SK-N-SH treated with all-trans-retinoic acid at 6 μM for 48 hours (cell line): ENCODE measurements around the gene SKA1.

Source experiments
- ARNTL ChIP-seq: fragments of 450-650 bp; formaldehyde crosslinking; IDR thresholded peaks from 2 replicates; pipeline ENCODE4 v1.5.0; 2020; ENCODE audit warnings: low read depth, mild to moderate bottlenecking, moderate library complexity, borderline replicate concordance
- BACH2 ChIP-seq: fragments of 250-450 bp; sonication (Bioruptor Pico); IDR thresholded peaks from 2 replicates; pipeline ENCODE4 v1.9.0; 2021; ENCODE audit warnings: mild to moderate bottlenecking, borderline replicate concordance
- CSDC2 ChIP-seq: fragments of 250-450 bp; sonication (Bioruptor Pico); IDR thresholded peaks from 2 replicates; pipeline ENCODE4 v1.5.0; 2020; ENCODE audit warnings: mild to moderate bottlenecking, moderate library complexity
- GLIS3 ChIP-seq: fragments of 250-450 bp; sonication (Bioruptor Pico); IDR thresholded peaks from 2 replicates; pipeline ENCODE4 v1.5.0; 2020; ENCODE audit warnings: mild to moderate bottlenecking, moderate library complexity
- ISL1 ChIP-seq: fragments of 250-450 bp; sonication (Bioruptor Pico); IDR thresholded peaks from 2 replicates; pipeline ENCODE4 v2.1.2; 2022; ENCODE audit warnings: mild to moderate bottlenecking, moderate library complexity
- OSR1 ChIP-seq: fragments of 250-450 bp; sonication (Bioruptor Pico); IDR thresholded peaks from 2 replicates; pipeline ENCODE4 v1.8.0; 2022; ENCODE audit warnings: moderate library complexity, mild to moderate bottlenecking, inconsistent platforms
- ZFP3 ChIP-seq: fragments of 250-450 bp; sonication (Bioruptor Pico); IDR thresholded peaks from 2 replicates; pipeline ENCODE4 v1.5.0; 2020; ENCODE audit warnings: mild to moderate bottlenecking, moderate library complexity
- ZFP30 ChIP-seq: fragments of 450-650 bp; formaldehyde crosslinking; IDR thresholded peaks from 2 replicates; pipeline ENCODE4 v1.5.0; 2022; ENCODE audit warnings: mild to moderate bottlenecking, moderate library complexity
- ZNF70 ChIP-seq: fragments of 450-650 bp; formaldehyde crosslinking; IDR thresholded peaks from 2 replicates; pipeline ENCODE4 v1.5.0; 2020; ENCODE audit warnings: mild to moderate bottlenecking, moderate library complexity
- ZNF8 ChIP-seq: fragments of 450-650 bp; formaldehyde crosslinking; IDR thresholded peaks from 2 replicates; pipeline ENCODE4 v1.5.0; 2020; ENCODE audit warnings: mild to moderate bottlenecking, moderate library complexity
- TF ChIP-seq, protein P1 (sequence below): fragments of 250-450 bp; sonication (Bioruptor Pico); IDR thresholded peaks from 2 replicates; pipeline ENCODE4 v1.5.0; 2020; ENCODE audit warnings: mild to moderate bottlenecking, moderate library complexity
- TF ChIP-seq, protein P2 (sequence below): fragments of 250-450 bp; sonication (Bioruptor Pico); IDR thresholded peaks from 2 replicates; pipeline ENCODE4 v1.8.0; 2020; ENCODE audit warnings: mild to moderate bottlenecking, moderate library complexity, borderline replicate concordance
- TF ChIP-seq, protein P3 (sequence below): fragments of 250-450 bp; sonication (Bioruptor Pico); IDR thresholded peaks from 2 replicates; pipeline ENCODE4 v1.5.1; 2021; ENCODE audit warnings: mild to moderate bottlenecking, moderate library complexity

DNA sequence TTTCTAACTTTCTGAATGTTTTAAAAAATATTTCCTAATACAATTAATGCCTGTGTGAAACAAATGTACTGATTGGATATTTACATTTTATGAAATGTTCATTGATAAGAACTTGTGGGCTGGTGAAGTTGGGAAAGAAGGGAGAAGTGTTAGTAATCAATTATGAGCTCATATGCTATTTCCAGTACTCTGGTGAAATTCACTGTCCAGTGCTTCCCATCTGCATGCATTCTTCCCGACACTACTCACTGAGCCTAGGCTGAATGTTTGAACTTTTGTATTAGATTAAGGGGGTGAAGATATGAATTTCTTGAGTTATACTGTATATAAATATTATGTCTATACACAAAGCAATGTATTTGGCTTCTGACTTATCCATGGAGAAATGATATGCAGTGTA lies 36.0 kb downstream of the SKA1 start:
- TF ChIP-seq OSR1 (CRISPR knock-in tag), result no peak
- TF ChIP-seq, protein P1, sequence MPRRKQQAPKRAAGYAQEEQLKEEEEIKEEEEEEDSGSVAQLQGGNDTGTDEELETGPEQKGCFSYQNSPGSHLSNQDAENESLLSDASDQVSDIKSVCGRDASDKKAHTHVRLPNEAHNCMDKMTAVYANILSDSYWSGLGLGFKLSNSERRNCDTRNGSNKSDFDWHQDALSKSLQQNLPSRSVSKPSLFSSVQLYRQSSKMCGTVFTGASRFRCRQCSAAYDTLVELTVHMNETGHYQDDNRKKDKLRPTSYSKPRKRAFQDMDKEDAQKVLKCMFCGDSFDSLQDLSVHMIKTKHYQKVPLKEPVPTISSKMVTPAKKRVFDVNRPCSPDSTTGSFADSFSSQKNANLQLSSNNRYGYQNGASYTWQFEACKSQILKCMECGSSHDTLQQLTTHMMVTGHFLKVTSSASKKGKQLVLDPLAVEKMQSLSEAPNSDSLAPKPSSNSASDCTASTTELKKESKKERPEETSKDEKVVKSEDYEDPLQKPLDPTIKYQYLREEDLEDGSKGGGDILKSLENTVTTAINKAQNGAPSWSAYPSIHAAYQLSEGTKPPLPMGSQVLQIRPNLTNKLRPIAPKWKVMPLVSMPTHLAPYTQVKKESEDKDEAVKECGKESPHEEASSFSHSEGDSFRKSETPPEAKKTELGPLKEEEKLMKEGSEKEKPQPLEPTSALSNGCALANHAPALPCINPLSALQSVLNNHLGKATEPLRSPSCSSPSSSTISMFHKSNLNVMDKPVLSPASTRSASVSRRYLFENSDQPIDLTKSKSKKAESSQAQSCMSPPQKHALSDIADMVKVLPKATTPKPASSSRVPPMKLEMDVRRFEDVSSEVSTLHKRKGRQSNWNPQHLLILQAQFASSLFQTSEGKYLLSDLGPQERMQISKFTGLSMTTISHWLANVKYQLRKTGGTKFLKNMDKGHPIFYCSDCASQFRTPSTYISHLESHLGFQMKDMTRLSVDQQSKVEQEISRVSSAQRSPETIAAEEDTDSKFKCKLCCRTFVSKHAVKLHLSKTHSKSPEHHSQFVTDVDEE (CRISPR knock-in tag), result no peak
- TF ChIP-seq, protein P2, sequence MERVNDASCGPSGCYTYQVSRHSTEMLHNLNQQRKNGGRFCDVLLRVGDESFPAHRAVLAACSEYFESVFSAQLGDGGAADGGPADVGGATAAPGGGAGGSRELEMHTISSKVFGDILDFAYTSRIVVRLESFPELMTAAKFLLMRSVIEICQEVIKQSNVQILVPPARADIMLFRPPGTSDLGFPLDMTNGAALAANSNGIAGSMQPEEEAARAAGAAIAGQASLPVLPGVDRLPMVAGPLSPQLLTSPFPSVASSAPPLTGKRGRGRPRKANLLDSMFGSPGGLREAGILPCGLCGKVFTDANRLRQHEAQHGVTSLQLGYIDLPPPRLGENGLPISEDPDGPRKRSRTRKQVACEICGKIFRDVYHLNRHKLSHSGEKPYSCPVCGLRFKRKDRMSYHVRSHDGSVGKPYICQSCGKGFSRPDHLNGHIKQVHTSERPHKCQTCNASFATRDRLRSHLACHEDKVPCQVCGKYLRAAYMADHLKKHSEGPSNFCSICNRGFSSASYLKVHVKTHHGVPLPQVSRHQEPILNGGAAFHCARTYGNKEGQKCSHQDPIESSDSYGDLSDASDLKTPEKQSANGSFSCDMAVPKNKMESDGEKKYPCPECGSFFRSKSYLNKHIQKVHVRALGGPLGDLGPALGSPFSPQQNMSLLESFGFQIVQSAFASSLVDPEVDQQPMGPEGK (CRISPR knock-in tag), result no peak
- no peak for TF ChIP-seq ARNTL (CRISPR knock-in tag)
- TF ChIP-seq ZNF70 (CRISPR knock-in tag), result no peak
- TF ChIP-seq BACH2, result no peak
- TF ChIP-seq ZFP30, result no peak
- no peak for TF ChIP-seq CSDC2 (CRISPR knock-in tag)
- no peak for TF ChIP-seq ZNF8 (CRISPR knock-in tag)
- TF ChIP-seq GLIS3 (CRISPR knock-in tag), result no peak
- no peak for TF ChIP-seq ISL1 (CRISPR knock-in tag)
- no peak for TF ChIP-seq ZFP3 (CRISPR knock-in tag)
- TF ChIP-seq, protein P3, sequence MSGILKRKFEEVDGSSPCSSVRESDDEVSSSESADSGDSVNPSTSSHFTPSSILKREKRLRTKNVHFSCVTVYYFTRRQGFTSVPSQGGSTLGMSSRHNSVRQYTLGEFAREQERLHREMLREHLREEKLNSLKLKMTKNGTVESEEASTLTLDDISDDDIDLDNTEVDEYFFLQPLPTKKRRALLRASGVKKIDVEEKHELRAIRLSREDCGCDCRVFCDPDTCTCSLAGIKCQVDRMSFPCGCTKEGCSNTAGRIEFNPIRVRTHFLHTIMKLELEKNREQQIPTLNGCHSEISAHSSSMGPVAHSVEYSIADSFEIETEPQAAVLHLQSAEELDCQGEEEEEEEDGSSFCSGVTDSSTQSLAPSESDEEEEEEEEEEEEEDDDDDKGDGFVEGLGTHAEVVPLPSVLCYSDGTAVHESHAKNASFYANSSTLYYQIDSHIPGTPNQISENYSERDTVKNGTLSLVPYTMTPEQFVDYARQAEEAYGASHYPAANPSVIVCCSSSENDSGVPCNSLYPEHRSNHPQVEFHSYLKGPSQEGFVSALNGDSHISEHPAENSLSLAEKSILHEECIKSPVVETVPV, result no peak
